ENCODE results near the gene LRRC70.

DNA sequence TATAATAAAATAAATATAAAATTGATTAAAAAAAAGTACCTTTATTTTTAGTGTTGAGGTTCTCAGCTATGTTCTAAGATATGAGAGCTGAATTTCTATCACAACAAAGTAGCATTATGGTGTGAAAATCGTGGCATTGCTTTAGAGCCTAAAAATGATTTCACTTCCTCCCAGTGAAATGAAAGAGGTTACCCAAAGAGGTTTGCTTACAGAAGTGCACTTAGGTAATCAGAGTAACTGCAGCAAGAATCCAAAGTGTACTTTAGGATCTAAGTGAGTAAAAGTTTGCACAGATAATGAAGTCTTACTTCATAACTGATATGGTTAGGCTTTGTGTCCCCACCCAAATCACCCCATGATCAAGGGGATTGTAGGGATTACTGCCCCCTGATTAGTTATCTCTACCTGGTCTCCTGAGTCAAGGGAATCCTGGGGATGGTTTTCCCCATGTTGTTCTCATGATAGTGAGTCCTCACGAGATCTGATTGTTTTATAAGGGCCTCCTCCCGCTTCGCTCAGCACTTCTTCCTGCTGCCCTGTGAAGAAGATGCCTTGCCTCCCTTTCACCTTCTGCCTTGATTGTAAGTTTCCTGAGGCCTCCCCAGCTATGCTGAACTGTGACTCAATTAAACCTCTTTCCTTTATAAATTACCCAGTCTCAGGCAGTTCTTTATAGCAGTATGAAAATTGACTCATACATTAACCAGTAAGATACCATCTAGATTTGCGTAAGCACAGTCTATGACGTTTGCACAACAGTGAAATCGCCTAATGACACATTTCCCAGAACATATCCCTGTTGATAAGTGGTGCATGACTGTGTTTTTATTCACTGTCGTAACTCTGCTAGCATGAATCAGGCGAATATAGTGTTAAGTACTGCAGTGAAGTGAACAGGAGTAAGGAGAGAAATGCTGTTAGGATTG lies 40.3 kb upstream of the LRRC70 start:
- TF ChIP-seq, protein P1, sequence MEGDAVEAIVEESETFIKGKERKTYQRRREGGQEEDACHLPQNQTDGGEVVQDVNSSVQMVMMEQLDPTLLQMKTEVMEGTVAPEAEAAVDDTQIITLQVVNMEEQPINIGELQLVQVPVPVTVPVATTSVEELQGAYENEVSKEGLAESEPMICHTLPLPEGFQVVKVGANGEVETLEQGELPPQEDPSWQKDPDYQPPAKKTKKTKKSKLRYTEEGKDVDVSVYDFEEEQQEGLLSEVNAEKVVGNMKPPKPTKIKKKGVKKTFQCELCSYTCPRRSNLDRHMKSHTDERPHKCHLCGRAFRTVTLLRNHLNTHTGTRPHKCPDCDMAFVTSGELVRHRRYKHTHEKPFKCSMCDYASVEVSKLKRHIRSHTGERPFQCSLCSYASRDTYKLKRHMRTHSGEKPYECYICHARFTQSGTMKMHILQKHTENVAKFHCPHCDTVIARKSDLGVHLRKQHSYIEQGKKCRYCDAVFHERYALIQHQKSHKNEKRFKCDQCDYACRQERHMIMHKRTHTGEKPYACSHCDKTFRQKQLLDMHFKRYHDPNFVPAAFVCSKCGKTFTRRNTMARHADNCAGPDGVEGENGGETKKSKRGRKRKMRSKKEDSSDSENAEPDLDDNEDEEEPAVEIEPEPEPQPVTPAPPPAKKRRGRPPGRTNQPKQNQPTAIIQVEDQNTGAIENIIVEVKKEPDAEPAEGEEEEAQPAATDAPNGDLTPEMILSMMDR (IDR thresholded peaks at IDR 0.05; ENCODE audit: insufficient read depth, low read length), result no peak
- TF ChIP-seq POLR2AphosphoS5 (IDR thresholded peaks at IDR 0.05; ENCODE audit: low read depth) (no peak), SPI1 (IDR thresholded peaks at IDR 0.05; ENCODE audit: borderline replicate concordance, low read depth) (no peak), GABPA (IDR thresholded peaks at IDR 0.05; ENCODE audit: low read depth) (no peak)
- TF ChIP-seq, protein P2, sequence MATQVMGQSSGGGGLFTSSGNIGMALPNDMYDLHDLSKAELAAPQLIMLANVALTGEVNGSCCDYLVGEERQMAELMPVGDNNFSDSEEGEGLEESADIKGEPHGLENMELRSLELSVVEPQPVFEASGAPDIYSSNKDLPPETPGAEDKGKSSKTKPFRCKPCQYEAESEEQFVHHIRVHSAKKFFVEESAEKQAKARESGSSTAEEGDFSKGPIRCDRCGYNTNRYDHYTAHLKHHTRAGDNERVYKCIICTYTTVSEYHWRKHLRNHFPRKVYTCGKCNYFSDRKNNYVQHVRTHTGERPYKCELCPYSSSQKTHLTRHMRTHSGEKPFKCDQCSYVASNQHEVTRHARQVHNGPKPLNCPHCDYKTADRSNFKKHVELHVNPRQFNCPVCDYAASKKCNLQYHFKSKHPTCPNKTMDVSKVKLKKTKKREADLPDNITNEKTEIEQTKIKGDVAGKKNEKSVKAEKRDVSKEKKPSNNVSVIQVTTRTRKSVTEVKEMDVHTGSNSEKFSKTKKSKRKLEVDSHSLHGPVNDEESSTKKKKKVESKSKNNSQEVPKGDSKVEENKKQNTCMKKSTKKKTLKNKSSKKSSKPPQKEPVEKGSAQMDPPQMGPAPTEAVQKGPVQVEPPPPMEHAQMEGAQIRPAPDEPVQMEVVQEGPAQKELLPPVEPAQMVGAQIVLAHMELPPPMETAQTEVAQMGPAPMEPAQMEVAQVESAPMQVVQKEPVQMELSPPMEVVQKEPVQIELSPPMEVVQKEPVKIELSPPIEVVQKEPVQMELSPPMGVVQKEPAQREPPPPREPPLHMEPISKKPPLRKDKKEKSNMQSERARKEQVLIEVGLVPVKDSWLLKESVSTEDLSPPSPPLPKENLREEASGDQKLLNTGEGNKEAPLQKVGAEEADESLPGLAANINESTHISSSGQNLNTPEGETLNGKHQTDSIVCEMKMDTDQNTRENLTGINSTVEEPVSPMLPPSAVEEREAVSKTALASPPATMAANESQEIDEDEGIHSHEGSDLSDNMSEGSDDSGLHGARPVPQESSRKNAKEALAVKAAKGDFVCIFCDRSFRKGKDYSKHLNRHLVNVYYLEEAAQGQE (IDR thresholded peaks at IDR 0.05; ENCODE audit: insufficient replicate concordance, low read depth), result no peak
